Duodenal mucosa (tissue), 2 donors: ENCODE measurements around the gene GLT8D1.

Source experiments
- H3K27ac ChIP-seq: one replicate; pipeline ENCODE4 v1.7.0; 2013; ENCODE audit warnings: low read depth, low read length
- H3K27me3 ChIP-seq, 2 donors: one replicate each; pipeline ENCODE4 v1.7.0; 2013; ENCODE audit warnings: low read length in 2 of 2, control low read depth in 1 of 2; ENCODE audit not compliant: insufficient read depth in 2 of 2, control insufficient read depth in 1 of 2
- H3K36me3 ChIP-seq, 2 donors: one replicate each; pipeline ENCODE4 v1.7.0; 2013; ENCODE audit warnings: low read length in 2 of 2, control low read depth in 1 of 2; ENCODE audit not compliant: insufficient read depth in 2 of 2, control insufficient read depth in 1 of 2
- H3K4me1 ChIP-seq, 2 donors: one replicate each; pipeline ENCODE4 v1.7.0; 2013; ENCODE audit warnings: low read length in 2 of 2, control low read depth in 1 of 2; ENCODE audit not compliant: insufficient read depth in 2 of 2, control insufficient read depth in 1 of 2
- H3K4me3 ChIP-seq, 2 donors: one replicate each; pipeline ENCODE4 v1.7.0; 2013; ENCODE audit warnings: low read length in 2 of 2, low read depth in 1 of 2
- H3K9ac ChIP-seq, 2 donors: one replicate each; pipeline ENCODE4 v1.7.0; 2013; ENCODE audit warnings: low read length in 2 of 2, low read depth in 1 of 2
- H3K9me3 ChIP-seq, 2 donors: one replicate each; pipeline ENCODE4 v1.7.0; 2013; ENCODE audit warnings: low read length in 2 of 2, control low read depth in 1 of 2; ENCODE audit not compliant: control insufficient read depth in 1 of 2

Gene GLT8D1

GRCh38 chr3:52651592-52651991, 54.0 kb downstream of the GLT8D1 start:
- H3K27ac ChIP-seq, result no peak overlapping the region
- H3K9me3 ChIP-seq, result no peaks in the 10 kb centered on the region
- H3K4me3 ChIP-seq, result no peak overlapping the region
- H3K4me1 ChIP-seq, result no peaks in the 10 kb centered on the region
- no peaks in the 10 kb centered on the region for H3K27me3 ChIP-seq
- H3K36me3 ChIP-seq, result peaks cover 33 to 68% of the 10 kb centered on the region in 2 donors
- H3K9ac ChIP-seq, result no peak overlapping the region

DNA sequence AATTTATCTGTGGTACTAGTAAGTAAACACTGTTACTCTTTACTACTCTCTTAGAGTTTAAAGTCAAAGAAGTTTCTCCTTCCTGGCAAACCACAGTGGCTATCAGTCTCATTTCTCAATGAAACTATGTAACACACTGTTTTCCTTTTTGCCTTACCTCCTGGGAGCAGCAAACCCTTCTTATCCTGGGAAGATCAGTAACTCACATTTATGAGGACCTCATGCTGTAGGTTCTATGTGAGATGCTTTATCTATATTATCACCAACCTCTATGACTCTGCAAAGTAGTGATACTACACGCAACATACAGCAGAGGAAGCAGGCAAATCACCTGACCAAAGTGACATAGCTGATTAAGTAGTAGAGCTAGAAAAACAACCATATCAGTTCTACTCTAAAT, 55.2 kb downstream of the GLT8D1 start:
- Histone ChIP-seq H3K4me3 (no peak overlapping the region), H3K27me3 (no peaks in the 10 kb centered on the region), H3K4me1 (no peaks in the 10 kb centered on the region), H3K9me3 (no peaks in the 10 kb centered on the region), H3K27ac (no peak overlapping the region), H3K36me3 (peaks cover 28 to 59% of the 10 kb centered on the region in 2 donors), H3K9ac (no peak overlapping the region)

DNA sequence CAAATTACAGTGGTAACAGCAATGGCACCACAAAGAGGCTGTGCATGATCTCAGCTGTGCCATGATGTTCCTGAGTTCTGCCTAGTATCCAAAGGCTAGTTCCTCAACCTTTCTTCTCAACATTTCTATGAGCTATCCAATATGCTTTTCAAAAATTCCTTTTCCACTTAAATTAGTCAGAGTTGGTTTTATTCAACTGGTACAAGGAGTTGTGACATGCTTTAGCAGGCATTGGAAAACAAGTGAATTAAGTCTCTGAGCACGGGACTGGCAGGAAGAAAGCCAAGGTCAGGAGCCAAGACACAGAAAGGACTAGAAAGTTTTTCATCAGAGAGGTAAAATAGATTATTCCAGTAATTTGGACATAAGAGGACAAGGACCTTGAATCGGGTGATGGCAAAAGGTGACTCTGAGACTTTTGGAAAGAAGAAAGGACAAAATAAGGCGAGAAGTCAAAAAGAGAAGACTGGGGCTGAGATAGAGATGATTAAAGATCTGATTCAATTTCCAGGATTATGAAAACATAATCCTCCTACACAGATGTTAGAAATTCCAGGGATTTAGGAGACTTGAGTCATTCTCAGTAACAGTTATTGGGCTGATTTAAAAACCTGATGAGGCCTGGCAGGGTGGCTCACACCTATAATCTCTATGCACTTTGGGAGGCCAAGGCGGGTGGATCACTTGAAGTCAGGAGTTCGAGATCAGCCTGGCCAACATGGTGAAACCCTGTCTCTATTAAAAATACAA, 56.0 kb downstream of the GLT8D1 start:
- Histone ChIP-seq H3K27ac (no peak overlapping the region), H3K4me3 (no peak overlapping the region), H3K4me1 (no peaks in the 10 kb centered on the region), H3K9me3 (no peaks in the 10 kb centered on the region), H3K36me3 (peaks cover 27 to 52% of the 10 kb centered on the region in 2 donors), H3K9ac (no peak overlapping the region), H3K27me3 (no peaks in the 10 kb centered on the region)

- no peak overlapping the region for H3K4me3 ChIP-seq
- no peaks in the 10 kb centered on the region for H3K9me3 ChIP-seq
- H3K36me3 ChIP-seq, result peaks cover 24 to 61% of the 10 kb centered on the region in 2 donors
- H3K4me1 ChIP-seq, result no peaks in the 10 kb centered on the region
- no peak overlapping the region for H3K27ac ChIP-seq
- no peak overlapping the region for H3K9ac ChIP-seq
- no peaks in the 10 kb centered on the region for H3K27me3 ChIP-seq
Measured at GRCh38 chr3:52645549-52645948, 60.0 kb downstream of the GLT8D1 start.
